GM23338 (cell line): ENCODE data around the gene HMCN2. TPM values are rescaled to one million over a fixed set of nuclear protein-coding genes. Genes with fewer than 3 reads are reported as not detected.

Source experiments
- ATAC-seq: fragments of 200-7000 bp; cut with Tn5 transposase; 3 replicates; pipeline ENCODE4 v1.9.1; 2020
- DNase-seq: peaks from one replicate; pipeline ENCODE4 v3.0.0-alpha.2; 2015; ENCODE audit warnings: low spot score
- H2AFZ ChIP-seq: fragments of 200-600 bp; sonication (generic); 2 replicates; pipeline ENCODE4 v1.8.0; 2016; ENCODE audit warnings: antibody characterized with exemption, mild to moderate bottlenecking, moderate library complexity
- H3F3A ChIP-seq: fragments of 200-600 bp; sonication (generic); replicated peaks from 2 replicates; pipeline ENCODE4 v1.8.0; 2017; ENCODE audit warnings: antibody characterized with exemption, mixed run types, low read depth
- H3K27ac ChIP-seq: fragments of 200-600 bp; sonication (generic); 2 replicates; pipeline ENCODE4 v1.6.1; 2016; ENCODE audit warnings: low read depth
- H3K27me3 ChIP-seq: fragments of 200-600 bp; sonication (generic); 2 replicates; pipeline ENCODE4 v1.8.0; 2016; ENCODE audit warnings: mild to moderate bottlenecking, mixed run types, moderate library complexity; ENCODE audit not compliant: insufficient read depth
- H3K36me3 ChIP-seq: fragments of 200-600 bp; sonication (generic); 2 replicates; pipeline ENCODE4 v1.8.0; 2016; ENCODE audit warnings: mild to moderate bottlenecking; ENCODE audit not compliant: insufficient read depth
- H3K4me1 ChIP-seq: fragments of 200-600 bp; sonication (generic); 2 replicates; pipeline ENCODE4 v1.8.0; 2016; ENCODE audit warnings: mild to moderate bottlenecking, moderate library complexity; ENCODE audit not compliant: insufficient read depth
- H3K4me2 ChIP-seq: fragments of 200-600 bp; sonication (generic); 2 replicates; pipeline ENCODE4 v1.7.1; 2017; ENCODE audit warnings: mixed run types
- H3K4me3 ChIP-seq: fragments of 200-600 bp; sonication (generic); 2 replicates; pipeline ENCODE4 v1.6.1; 2016; ENCODE audit warnings: mixed run types
- H3K79me2 ChIP-seq: fragments of 200-600 bp; sonication (generic); replicated peaks from 2 replicates; pipeline ENCODE4 v1.8.0; 2017; ENCODE audit warnings: mild to moderate bottlenecking; ENCODE audit not compliant: insufficient read depth
- H3K9me2 ChIP-seq: fragments of 200-600 bp; sonication (generic); 2 replicates; pipeline ENCODE4 v1.8.0; 2017; ENCODE audit not compliant: insufficient read depth
- H4K20me1 ChIP-seq: fragments of 200-600 bp; sonication (generic); replicated peaks from 2 replicates; pipeline ENCODE4 v1.8.0; 2017; ENCODE audit warnings: mild to moderate bottlenecking; ENCODE audit not compliant: insufficient read depth
- H3K27ac Mint-ChIP-seq: 2 replicates; pipeline ENCODE4 v1.8.0; 2020; ENCODE audit warnings: inconsistent platforms, mild to moderate bottlenecking, moderate library complexity, mixed read lengths
- H3K27me3 Mint-ChIP-seq: 3 replicates; pipeline ENCODE4 v1.8.0; 2022; ENCODE audit warnings: low read depth, mild to moderate bottlenecking, moderate library complexity, mixed read lengths, inconsistent platforms; ENCODE audit not compliant: insufficient read depth, poor library complexity
- H3K36me3 Mint-ChIP-seq: 3 replicates; pipeline ENCODE4 v1.8.0; 2021; ENCODE audit warnings: low read depth, mild to moderate bottlenecking, inconsistent platforms, moderate library complexity, mixed read lengths
- H3K4me1 Mint-ChIP-seq: 3 replicates; pipeline ENCODE4 v1.8.0; 2020; ENCODE audit warnings: mild to moderate bottlenecking, inconsistent platforms, mixed read lengths
- H3K4me3 Mint-ChIP-seq: 3 replicates; pipeline ENCODE4 v1.8.0; 2021; ENCODE audit warnings: moderate library complexity, mild to moderate bottlenecking, inconsistent platforms, mixed read lengths
- H3K9me3 Mint-ChIP-seq: 3 replicates; pipeline ENCODE4 v1.8.0; 2020; ENCODE audit warnings: moderate library complexity, mild to moderate bottlenecking, inconsistent platforms, mixed read lengths
- CREB1 ChIP-seq: fragments of 250-450 bp; sonication (Bioruptor Pico); IDR thresholded peaks from 2 replicates; pipeline ENCODE4 v1.5.0; 2020; ENCODE audit warnings: low read depth, mild to moderate bottlenecking, moderate library complexity
- EZH2 ChIP-seq: fragments of 200-600 bp; sonication (generic); IDR thresholded peaks from one replicate; pipeline ENCODE4 v1.8.0; 2017; ENCODE audit warnings: antibody characterized with exemption, mild to moderate bottlenecking, low read depth; ENCODE audit not compliant: unreplicated experiment
- EZH2phosphoT487 ChIP-seq: fragments of 200-600 bp; sonication (generic); IDR thresholded peaks from one replicate; pipeline ENCODE4 v1.8.1; 2018; ENCODE audit warnings: antibody characterized with exemption; ENCODE audit not compliant: unreplicated experiment
- NANOG ChIP-seq: IDR thresholded peaks from 2 replicates; pipeline ENCODE4 v1.6.1; 2016; ENCODE audit warnings: antibody characterized with exemption, borderline replicate concordance
- POLR2AphosphoS5 ChIP-seq: IDR thresholded peaks from 2 replicates; pipeline ENCODE4 v1.6.1; 2016; ENCODE audit warnings: antibody characterized with exemption, low read depth
- STAT1 ChIP-seq: IDR thresholded peaks from one replicate; pipeline ENCODE4 v1.6.1; 2016; ENCODE audit warnings: antibody characterized with exemption; ENCODE audit not compliant: unreplicated experiment
- ZNF114 ChIP-seq: fragments of 250-450 bp; sonication (Bioruptor Pico); IDR thresholded peaks from 2 replicates; pipeline ENCODE4 v1.5.0; 2020; ENCODE audit warnings: mild to moderate bottlenecking, moderate library complexity
- ZNF331 ChIP-seq: fragments of 250-450 bp; sonication (Bioruptor Pico); IDR thresholded peaks from 2 replicates; pipeline ENCODE4 v1.5.0; 2020; ENCODE audit warnings: low read depth, mild to moderate bottlenecking, moderate library complexity
- polyA plus RNA-seq: library from polyadenylated mRNA; unstranded; fragments of >200 nt; fragmentation: Nextera tagmentation; extraction: Ambion mirVana; gene quantifications from 2 replicates; pipeline ENCODE4 v1.2.1, GENCODE V29; 2016
- total RNA-seq: library from RNA; depleted of rRNA; stranded (reverse); fragments of >200 nt; shearing (Covaris generic); gene quantifications from 2 replicates; pipeline ENCODE4 v1.2.3, GENCODE V29; 2014
- TF ChIP-seq, protein P1 (sequence below): fragments of 250-450 bp; sonication (Bioruptor Pico); IDR thresholded peaks from 2 replicates; pipeline ENCODE4 v1.5.0; 2020; ENCODE audit warnings: mild to moderate bottlenecking, moderate library complexity
- TF ChIP-seq, protein P2 (sequence below): IDR thresholded peaks from 2 replicates; pipeline ENCODE4 v1.6.1; 2016; ENCODE audit warnings: antibody characterized with exemption
- TF ChIP-seq, protein P3 (sequence below): IDR thresholded peaks from one replicate; pipeline ENCODE4 v1.6.1; 2018; ENCODE audit warnings: antibody characterized with exemption; ENCODE audit not compliant: unreplicated experiment

The HMCN2 gene
- total and polyA plus RNA-seq, 2 experiments from 2014 or later, result 1.3 to 4.7 TPM

DNA sequence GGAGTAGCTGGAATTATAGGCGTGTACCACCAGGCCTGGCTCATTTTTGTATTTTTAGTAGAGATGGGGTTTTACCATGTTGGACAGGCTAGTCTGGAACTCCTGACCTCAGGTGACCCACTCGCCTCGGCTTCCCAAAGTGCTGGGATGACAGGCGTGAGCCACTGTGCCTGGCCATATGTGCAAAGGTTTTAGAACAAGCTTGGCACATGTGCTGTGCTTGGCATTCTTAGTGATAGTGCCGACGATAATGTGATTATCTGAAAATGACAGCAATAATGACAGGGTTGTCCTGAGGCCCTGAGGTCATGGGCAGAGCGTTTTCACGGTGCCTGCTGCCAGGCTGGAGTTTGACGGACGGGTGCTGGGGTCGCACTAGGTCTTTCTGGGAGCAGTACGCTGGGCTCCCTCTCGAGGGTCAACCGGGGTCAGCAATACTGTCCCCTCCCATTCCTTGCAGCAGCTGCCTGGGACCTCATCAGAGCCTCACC is 42.6 kb downstream of the HMCN2 start (continued):
- TF ChIP-seq, protein P1, sequence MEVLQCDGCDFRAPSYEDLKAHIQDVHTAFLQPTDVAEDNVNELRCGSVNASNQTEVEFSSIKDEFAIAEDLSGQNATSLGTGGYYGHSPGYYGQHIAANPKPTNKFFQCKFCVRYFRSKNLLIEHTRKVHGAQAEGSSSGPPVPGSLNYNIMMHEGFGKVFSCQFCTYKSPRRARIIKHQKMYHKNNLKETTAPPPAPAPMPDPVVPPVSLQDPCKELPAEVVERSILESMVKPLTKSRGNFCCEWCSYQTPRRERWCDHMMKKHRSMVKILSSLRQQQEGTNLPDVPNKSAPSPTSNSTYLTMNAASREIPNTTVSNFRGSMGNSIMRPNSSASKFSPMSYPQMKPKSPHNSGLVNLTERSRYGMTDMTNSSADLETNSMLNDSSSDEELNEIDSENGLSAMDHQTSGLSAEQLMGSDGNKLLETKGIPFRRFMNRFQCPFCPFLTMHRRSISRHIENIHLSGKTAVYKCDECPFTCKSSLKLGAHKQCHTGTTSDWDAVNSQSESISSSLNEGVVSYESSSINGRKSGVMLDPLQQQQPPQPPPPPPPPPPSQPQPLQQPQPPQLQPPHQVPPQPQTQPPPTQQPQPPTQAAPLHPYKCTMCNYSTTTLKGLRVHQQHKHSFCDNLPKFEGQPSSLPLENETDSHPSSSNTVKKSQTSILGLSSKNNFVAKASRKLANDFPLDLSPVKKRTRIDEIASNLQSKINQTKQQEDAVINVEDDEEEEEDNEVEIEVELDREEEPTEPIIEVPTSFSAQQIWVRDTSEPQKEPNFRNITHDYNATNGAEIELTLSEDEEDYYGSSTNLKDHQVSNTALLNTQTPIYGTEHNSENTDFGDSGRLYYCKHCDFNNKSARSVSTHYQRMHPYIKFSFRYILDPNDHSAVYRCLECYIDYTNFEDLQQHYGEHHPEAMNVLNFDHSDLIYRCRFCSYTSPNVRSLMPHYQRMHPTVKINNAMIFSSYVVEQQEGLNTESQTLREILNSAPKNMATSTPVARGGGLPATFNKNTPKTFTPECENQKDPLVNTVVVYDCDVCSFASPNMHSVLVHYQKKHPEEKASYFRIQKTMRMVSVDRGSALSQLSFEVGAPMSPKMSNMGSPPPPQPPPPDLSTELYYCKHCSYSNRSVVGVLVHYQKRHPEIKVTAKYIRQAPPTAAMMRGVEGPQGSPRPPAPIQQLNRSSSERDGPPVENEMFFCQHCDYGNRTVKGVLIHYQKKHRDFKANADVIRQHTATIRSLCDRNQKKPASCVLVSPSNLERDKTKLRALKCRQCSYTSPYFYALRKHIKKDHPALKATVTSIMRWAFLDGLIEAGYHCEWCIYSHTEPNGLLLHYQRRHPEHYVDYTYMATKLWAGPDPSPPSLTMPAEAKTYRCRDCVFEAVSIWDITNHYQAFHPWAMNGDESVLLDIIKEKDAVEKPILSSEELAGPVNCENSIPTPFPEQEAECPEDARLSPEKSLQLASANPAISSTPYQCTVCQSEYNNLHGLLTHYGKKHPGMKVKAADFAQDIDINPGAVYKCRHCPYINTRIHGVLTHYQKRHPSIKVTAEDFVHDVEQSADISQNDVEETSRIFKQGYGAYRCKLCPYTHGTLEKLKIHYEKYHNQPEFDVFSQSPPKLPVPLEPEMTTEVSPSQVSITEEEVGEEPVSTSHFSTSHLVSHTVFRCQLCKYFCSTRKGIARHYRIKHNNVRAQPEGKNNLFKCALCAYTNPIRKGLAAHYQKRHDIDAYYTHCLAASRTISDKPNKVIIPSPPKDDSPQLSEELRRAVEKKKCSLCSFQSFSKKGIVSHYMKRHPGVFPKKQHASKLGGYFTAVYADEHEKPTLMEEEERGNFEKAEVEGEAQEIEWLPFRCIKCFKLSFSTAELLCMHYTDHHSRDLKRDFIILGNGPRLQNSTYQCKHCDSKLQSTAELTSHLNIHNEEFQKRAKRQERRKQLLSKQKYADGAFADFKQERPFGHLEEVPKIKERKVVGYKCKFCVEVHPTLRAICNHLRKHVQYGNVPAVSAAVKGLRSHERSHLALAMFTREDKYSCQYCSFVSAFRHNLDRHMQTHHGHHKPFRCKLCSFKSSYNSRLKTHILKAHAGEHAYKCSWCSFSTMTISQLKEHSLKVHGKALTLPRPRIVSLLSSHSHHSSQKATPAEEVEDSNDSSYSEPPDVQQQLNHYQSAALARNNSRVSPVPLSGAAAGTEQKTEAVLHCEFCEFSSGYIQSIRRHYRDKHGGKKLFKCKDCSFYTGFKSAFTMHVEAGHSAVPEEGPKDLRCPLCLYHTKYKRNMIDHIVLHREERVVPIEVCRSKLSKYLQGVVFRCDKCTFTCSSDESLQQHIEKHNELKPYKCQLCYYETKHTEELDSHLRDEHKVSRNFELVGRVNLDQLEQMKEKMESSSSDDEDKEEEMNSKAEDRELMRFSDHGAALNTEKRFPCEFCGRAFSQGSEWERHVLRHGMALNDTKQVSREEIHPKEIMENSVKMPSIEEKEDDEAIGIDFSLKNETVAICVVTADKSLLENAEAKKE (CRISPR knock-in tag), result no peak
- TF ChIP-seq, protein P2, sequence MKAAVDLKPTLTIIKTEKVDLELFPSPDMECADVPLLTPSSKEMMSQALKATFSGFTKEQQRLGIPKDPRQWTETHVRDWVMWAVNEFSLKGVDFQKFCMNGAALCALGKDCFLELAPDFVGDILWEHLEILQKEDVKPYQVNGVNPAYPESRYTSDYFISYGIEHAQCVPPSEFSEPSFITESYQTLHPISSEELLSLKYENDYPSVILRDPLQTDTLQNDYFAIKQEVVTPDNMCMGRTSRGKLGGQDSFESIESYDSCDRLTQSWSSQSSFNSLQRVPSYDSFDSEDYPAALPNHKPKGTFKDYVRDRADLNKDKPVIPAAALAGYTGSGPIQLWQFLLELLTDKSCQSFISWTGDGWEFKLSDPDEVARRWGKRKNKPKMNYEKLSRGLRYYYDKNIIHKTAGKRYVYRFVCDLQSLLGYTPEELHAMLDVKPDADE, result no peak

DNA sequence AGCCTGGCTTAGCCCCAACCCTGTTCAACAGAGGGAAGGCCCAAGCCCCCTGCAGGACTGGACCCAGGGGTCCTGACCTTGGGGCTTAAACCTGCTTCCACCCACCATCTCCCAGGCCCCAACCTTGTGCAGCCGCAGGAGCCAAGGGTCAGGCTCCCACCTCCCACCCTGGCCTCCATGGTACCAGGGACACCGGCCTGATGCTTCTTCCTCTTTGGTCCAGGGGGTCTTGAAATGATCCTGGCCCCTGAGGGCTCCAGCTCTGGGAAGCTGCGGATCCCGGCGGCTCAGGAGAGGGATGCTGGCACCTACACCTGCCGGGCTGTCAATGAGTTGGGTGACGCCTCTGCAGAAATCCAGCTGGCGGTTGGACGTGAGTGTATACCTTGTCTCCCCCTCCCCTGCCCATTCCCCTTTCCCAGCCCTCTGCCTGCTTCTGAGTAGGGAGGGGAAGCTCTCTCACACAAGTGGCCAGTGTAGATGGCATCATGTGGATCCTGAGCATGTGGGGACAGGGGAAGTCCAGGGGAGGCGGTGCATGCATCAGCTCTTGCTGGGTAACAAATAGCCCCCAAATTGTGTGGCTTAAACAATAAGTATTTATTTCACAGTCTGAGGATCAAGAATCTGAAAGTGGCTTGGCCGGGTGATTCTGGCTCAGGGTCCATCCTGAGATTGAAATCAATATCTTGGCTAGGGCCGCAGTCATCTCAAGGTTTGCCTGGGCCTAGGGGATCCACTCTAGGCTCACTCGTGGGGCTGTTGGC is 44.3 kb downstream of the HMCN2 start:
- no peak overlapping the region for H3K27ac ChIP-seq
- no peak overlapping the region for H3K4me2 ChIP-seq
- no peak overlapping the region for H3K4me3 ChIP-seq
- no peak overlapping the region for H2AFZ ChIP-seq
- ATAC-seq (no peak), DNase-seq (no peak)
- no peaks in the 10 kb centered on the region for H4K20me1 ChIP-seq
- no peaks in the 10 kb centered on the region for H3K36me3 ChIP-seq
- no peak overlapping the region for H3K27ac Mint-ChIP-seq
- H3K4me1 ChIP-seq, result no peaks in the 10 kb centered on the region
- no peaks in the 10 kb centered on the region for H3K9me2 ChIP-seq
- H3F3A ChIP-seq, result no peaks in the 10 kb centered on the region
- no peaks in the 10 kb centered on the region for H3K9me3 Mint-ChIP-seq
- no peak overlapping the region for H3K4me3 Mint-ChIP-seq
- H3K36me3 Mint-ChIP-seq, result peaks cover 17% of the 10 kb centered on the region
- H3K27me3 ChIP-seq, result no peaks in the 10 kb centered on the region
- H3K4me1 Mint-ChIP-seq, result 0 out of 3 replicates have a peak, but pooled peaks cover 3% of the 10 kb centered on the region
- H3K27me3 Mint-ChIP-seq, result no peaks in the 10 kb centered on the region
- no peaks in the 10 kb centered on the region for H3K79me2 ChIP-seq
- TF ChIP-seq, protein P2, result no peak
- no peak for TF ChIP-seq ZNF331 (CRISPR knock-in tag)
- TF ChIP-seq POLR2AphosphoS5, result no peak
- TF ChIP-seq, protein P3, sequence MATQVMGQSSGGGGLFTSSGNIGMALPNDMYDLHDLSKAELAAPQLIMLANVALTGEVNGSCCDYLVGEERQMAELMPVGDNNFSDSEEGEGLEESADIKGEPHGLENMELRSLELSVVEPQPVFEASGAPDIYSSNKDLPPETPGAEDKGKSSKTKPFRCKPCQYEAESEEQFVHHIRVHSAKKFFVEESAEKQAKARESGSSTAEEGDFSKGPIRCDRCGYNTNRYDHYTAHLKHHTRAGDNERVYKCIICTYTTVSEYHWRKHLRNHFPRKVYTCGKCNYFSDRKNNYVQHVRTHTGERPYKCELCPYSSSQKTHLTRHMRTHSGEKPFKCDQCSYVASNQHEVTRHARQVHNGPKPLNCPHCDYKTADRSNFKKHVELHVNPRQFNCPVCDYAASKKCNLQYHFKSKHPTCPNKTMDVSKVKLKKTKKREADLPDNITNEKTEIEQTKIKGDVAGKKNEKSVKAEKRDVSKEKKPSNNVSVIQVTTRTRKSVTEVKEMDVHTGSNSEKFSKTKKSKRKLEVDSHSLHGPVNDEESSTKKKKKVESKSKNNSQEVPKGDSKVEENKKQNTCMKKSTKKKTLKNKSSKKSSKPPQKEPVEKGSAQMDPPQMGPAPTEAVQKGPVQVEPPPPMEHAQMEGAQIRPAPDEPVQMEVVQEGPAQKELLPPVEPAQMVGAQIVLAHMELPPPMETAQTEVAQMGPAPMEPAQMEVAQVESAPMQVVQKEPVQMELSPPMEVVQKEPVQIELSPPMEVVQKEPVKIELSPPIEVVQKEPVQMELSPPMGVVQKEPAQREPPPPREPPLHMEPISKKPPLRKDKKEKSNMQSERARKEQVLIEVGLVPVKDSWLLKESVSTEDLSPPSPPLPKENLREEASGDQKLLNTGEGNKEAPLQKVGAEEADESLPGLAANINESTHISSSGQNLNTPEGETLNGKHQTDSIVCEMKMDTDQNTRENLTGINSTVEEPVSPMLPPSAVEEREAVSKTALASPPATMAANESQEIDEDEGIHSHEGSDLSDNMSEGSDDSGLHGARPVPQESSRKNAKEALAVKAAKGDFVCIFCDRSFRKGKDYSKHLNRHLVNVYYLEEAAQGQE, result no peak
- no peak for TF ChIP-seq STAT1
- no peak for TF ChIP-seq CREB1 (CRISPR knock-in tag)
- TF ChIP-seq EZH2phosphoT487, result no peak
- TF ChIP-seq ZNF114 (CRISPR knock-in tag), result no peak
- TF ChIP-seq NANOG, result no peak
- TF ChIP-seq EZH2, result no peak
